Upper lobe of right lung (tissue), 1 donor: ENCODE data around the gene C4orf46. TPM values are rescaled to one million over a fixed set of nuclear protein-coding genes. Genes with fewer than 3 reads are reported as not detected.

Experiments used
- ATAC-seq: fragments of 200-7000 bp; cut with Tn5 transposase; one replicate; pipeline ENCODE4 v1.9.1; 2020; ENCODE audit warnings: mild to moderate bottlenecking, moderate library complexity
- DNase-seq: peaks from one replicate; pipeline ENCODE4 v3.0.0-alpha.2; 2020
- H3K27ac ChIP-seq: fragments of 200-600 bp; one replicate; pipeline ENCODE4 v1.8.0; 2022
- H3K27me3 ChIP-seq: fragments of 200-600 bp; one replicate; pipeline ENCODE4 v1.8.0; 2022; ENCODE audit warnings: mild to moderate bottlenecking
- H3K36me3 ChIP-seq: fragments of 200-600 bp; one replicate; pipeline ENCODE4 v1.8.0; 2022
- H3K4me1 ChIP-seq: fragments of 200-600 bp; one replicate; pipeline ENCODE4 v1.8.0; 2022
- H3K4me3 ChIP-seq: fragments of 200-600 bp; one replicate; pipeline ENCODE4 v1.8.0; 2022; ENCODE audit warnings: mild to moderate bottlenecking
- H3K9me3 ChIP-seq: fragments of 200-600 bp; one replicate; pipeline ENCODE4 v1.8.0; 2022
- intact Hi-C: fragments of 100-400 bp; cut with DNase I; formaldehyde crosslinking; loops from one replicate; pipeline ENCODE4 v1.11.0; 2022
- total RNA-seq: library from RNA; stranded (reverse); fragmentation: NEBNext Ultra II Directional; extraction: Animal tissue kit (Norgen Biotek cat#: 25700); gene quantifications from one replicate; pipeline ENCODE4 v1.2.1, GENCODE V29; 2021
- TF ChIP-seq, protein P1 (sequence below): fragments of 200-600 bp; IDR thresholded peaks from one replicate; pipeline ENCODE4 v1.8.0; 2022; ENCODE audit warnings: antibody characterized with exemption
- donor health status: DM: no; HTN: yes; CAD: no; lungs with severe emphysema.

C4orf46 gene
- total RNA-seq, 1 donor from 2014 or later, result 3.9 TPM

DNA sequence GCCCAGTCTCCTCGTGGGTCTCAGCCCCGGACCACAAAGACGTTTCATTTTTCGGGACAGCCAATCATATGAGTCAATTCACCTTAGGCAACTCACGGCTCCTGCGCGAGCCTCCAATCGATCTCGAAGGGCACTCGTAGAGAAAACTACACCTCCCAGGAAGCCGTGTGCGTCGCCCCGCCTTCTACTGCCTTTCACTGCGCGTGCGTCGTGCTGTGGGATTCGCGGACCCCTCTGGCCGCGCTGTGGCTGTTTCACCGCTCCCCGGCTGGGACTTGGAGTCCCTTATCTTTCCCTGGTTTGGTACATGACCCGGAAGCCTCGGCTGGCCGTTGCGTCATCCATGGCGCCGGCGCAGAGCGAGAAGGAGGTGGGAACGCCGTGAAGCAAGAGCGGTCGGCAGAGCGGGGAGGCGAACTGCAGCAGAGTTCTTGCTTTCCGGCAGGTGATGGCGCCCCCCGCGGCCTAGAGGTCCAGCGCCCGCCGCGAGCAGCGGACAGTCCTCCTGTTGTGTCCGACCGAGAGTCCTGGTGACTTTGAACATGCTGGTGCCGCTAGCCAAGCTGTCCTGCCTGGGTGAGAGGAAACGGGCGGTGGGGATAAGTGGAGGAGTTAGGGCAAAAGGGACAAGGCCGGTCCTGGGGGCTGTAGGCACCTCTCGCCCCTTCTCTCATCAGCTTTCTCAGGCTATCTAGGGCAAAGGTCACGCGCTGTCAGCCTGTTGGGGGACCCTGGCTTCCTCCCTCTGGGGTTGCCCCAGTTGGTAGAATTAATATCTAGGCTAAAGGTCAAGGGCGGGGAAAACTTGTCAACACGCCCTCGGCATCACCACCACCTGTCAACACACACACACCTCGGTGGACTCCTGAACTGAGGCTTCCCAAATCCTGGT lies 474 bp upstream of the C4orf46 start, which contains the start of gene ETFDH:
Gene ETFDH, plus strand, starts transcription at position 382 of the 892 bp plus-strand sequence. Its CDS starts 161 bp downstream, at position 543.
- intact Hi-C loops, result no loop called here
- TF ChIP-seq, protein P1, sequence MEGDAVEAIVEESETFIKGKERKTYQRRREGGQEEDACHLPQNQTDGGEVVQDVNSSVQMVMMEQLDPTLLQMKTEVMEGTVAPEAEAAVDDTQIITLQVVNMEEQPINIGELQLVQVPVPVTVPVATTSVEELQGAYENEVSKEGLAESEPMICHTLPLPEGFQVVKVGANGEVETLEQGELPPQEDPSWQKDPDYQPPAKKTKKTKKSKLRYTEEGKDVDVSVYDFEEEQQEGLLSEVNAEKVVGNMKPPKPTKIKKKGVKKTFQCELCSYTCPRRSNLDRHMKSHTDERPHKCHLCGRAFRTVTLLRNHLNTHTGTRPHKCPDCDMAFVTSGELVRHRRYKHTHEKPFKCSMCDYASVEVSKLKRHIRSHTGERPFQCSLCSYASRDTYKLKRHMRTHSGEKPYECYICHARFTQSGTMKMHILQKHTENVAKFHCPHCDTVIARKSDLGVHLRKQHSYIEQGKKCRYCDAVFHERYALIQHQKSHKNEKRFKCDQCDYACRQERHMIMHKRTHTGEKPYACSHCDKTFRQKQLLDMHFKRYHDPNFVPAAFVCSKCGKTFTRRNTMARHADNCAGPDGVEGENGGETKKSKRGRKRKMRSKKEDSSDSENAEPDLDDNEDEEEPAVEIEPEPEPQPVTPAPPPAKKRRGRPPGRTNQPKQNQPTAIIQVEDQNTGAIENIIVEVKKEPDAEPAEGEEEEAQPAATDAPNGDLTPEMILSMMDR, result peak; percentile 63
- H3K9me3 ChIP-seq, result no peaks in the 10 kb centered on the region

DNA sequence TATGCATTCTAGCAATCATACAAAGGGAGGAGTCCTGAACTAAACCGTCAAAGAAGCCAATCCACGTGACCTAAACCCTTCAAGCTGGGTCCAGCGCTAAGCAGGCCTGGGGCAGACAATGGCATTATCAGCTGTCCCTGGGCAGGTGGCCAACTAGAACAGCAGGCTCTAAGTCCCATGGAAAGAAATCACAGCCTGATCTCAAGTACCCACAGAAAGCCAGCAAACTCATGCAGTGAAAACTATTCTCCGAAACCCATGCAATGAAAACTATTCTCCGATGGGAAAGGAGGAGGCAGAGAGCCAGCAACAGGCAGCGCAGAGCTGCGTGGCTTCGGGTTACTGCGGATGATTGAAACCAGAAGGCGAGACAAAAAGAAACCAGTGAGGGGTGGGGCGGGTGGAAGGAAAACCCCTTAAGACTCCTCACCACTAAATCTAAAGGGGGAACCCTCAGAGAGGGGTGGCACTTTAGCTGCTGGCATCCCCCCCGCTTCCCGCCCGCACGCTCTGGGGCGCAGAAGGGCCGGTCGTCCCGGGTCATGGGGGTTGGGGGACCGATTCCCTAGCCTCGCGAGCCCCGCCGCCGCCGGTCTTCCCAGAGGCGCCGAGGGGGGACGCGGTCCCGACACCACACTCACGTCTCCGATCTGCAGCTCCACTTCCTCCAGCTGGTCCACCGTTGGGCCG lies 567 bp downstream of the C4orf46 start:
- TF ChIP-seq, protein P1, result no peak
- ATAC-seq (no peak), DNase-seq (peak; percentile 69)
- Histone ChIP-seq H3K9me3 (no peaks in the 10 kb centered on the region), H3K36me3 (no peaks in the 10 kb centered on the region), H3K27ac (peak overlapping the region; percentile 93), H3K27me3 (no peaks in the 10 kb centered on the region), H3K4me3 (peak overlapping the region; percentile 69), H3K4me1 (peaks cover 12% of the 10 kb centered on the region)
- intact Hi-C loops, result no loop called here

More for the DNA sequence above, 474 bp upstream of the C4orf46 start, which contains the start of gene ETFDH:
- Histone ChIP-seq H3K36me3 (no peaks in the 10 kb centered on the region), H3K27me3 (no peaks in the 10 kb centered on the region), H3K4me3 (peak within 1 kb of the TSS; percentile 69), H3K27ac (peak within 1 kb of the TSS; percentile 93), H3K4me1 (peaks cover 12% of the 10 kb centered on the region)
- DNase-seq (peak; percentile 100), ATAC-seq (peak; percentile 97)

DNA sequence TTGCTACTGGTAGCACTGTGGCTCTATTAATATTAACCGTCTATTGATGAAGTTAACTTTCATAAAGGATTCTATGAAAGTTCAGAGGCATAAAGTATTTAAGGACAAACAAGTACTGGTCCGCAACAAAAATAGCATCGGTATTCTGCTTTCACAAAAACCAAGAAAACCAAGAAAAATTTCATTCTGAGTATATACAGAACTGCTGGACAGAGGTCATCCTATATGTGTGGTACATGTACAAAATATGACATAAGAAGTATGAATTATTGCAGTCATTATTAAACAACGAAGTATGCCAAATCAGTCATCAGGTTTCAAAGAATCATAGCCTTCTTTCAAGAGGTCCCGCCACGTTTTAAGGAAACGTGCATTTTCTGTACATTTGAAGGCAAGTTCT lies 2.4 kb downstream of the C4orf46 start:
- Histone ChIP-seq H3K9me3 (no peaks in the 10 kb centered on the region), H3K27ac (no peak overlapping the region), H3K4me3 (no peak overlapping the region), H3K36me3 (no peaks in the 10 kb centered on the region), H3K27me3 (no peaks in the 10 kb centered on the region), H3K4me1 (peaks cover 12% of the 10 kb centered on the region)
- no peak for DNase-seq
- no peak for ATAC-seq
- TF ChIP-seq, protein P1, result no peak
- intact Hi-C loops, result no loop called here

DNA sequence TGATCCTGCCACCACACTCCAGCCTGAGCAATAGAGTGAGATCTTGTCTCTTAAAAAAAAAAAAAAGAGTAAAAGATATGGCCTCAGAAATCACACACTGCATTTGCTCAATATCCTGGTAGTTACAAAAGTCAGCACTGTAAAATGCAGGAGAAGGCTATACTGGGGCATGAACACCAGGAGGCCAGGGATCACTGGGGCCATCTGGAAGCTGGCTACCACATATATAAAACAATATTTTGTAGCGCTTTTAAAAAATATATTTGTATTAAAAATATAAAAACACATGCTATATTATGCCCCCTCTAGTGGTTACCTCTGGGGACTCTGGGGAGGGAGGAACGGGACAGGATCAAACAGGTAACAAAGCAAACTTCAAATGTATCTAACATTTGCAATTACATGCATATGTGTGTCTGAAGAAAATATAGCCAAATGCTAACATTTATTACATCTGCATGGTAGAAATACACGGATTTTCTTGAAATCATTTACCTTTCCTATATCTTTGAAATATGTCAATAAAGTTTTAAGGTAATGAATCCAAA lies 4.0 kb downstream of the C4orf46 start:
- H3K4me3 ChIP-seq, result no peak overlapping the region
- TF ChIP-seq, protein P1, result peak; percentile 52
- H3K36me3 ChIP-seq, result no peaks in the 10 kb centered on the region
- no peaks in the 10 kb centered on the region for H3K9me3 ChIP-seq
- ATAC-seq (no peak), DNase-seq (no peak)
- H3K4me1 ChIP-seq, result peaks cover 8% of the 10 kb centered on the region
- intact Hi-C loops, result no loop called here
- no peaks in the 10 kb centered on the region for H3K27me3 ChIP-seq
- H3K27ac ChIP-seq, result no peak overlapping the region

DNA sequence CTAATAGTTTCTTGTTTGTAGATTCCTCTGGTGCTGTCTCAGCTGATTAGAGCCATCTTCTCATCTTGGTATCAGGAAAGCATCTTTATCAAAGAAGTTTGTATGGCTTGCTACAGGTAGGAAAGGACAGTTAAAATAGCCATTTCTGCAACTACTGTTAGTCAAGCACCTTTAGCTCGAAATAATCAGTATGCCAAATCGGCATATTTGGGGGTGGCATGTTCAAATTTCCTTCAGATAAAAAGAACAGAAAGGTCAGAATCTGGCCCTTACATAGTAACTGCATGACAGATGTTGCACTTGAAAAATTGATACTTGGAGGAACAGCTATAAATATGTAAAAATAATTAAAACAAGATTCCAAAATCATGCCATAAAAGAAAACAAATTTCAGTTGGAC lies 4.8 kb downstream of the C4orf46 start:
- no peak for DNase-seq
- Histone ChIP-seq H3K27me3 (no peaks in the 10 kb centered on the region), H3K27ac (no peak overlapping the region), H3K9me3 (no peaks in the 10 kb centered on the region), H3K4me1 (peaks cover 7% of the 10 kb centered on the region), H3K36me3 (no peaks in the 10 kb centered on the region), H3K4me3 (no peak overlapping the region)
- no peak for ATAC-seq
- TF ChIP-seq, protein P1, result no peak
- intact Hi-C loops, result no loop called here
